Hepatocyte (in vitro differentiated cells): Measurements from ENCODE around the gene STK26. TPM values are rescaled to one million over a fixed set of nuclear protein-coding genes. Genes with fewer than 3 reads are reported as not detected.
"Not testable (repeated sequence)": the region's sequence is repeated elsewhere in the genome, so short reads cannot be mapped to it uniquely, and the experiment has no call there.

Experiments used
- DNase-seq: peaks from one replicate; pipeline ENCODE4 v3.0.0-alpha.2; 2016; ENCODE audit warnings: low spot score
- H2AFZ ChIP-seq: fragments of 200-600 bp; sonication (generic); 2 replicates; pipeline ENCODE4 v1.6.0; 2016; ENCODE audit warnings: antibody characterized with exemption, mild to moderate bottlenecking
- H3K27ac ChIP-seq: fragments of 200-600 bp; sonication (generic); 2 replicates; pipeline ENCODE4 v1.5.1; 2016; ENCODE audit warnings: mild to moderate bottlenecking
- H3K27me3 ChIP-seq: fragments of 200-600 bp; sonication (generic); 2 replicates; pipeline ENCODE4 v1.6.1; 2016
- H3K36me3 ChIP-seq: fragments of 200-600 bp; sonication (generic); replicated peaks from 2 replicates; pipeline ENCODE4 v1.5.1; 2016; ENCODE audit warnings: low read depth; ENCODE audit not compliant: insufficient read depth
- H3K4me1 ChIP-seq: fragments of 200-600 bp; sonication (generic); 2 replicates; pipeline ENCODE4 v1.5.1; 2016; ENCODE audit warnings: mild to moderate bottlenecking, moderate library complexity; ENCODE audit not compliant: insufficient read depth
- H3K4me2 ChIP-seq: fragments of 200-600 bp; sonication (generic); 2 replicates; pipeline ENCODE4 v1.6.0; 2016
- H3K4me3 ChIP-seq: fragments of 200-600 bp; sonication (generic); 2 replicates; pipeline ENCODE4 v1.5.1; 2016; ENCODE audit warnings: mild to moderate bottlenecking
- H3K79me2 ChIP-seq: fragments of 200-600 bp; sonication (generic); 2 replicates; pipeline ENCODE4 v1.6.0; 2017; ENCODE audit warnings: mild to moderate bottlenecking
- H3K9me2 ChIP-seq: fragments of 200-600 bp; sonication (generic); replicated peaks from 2 replicates; pipeline ENCODE4 v1.6.0; 2017; ENCODE audit warnings: mild to moderate bottlenecking; ENCODE audit not compliant: insufficient read depth
- H3K9me3 ChIP-seq: fragments of 200-600 bp; sonication (generic); 2 replicates; pipeline ENCODE4 v1.5.1; 2016; ENCODE audit warnings: low read depth, mild to moderate bottlenecking
- H4K20me1 ChIP-seq: fragments of 200-600 bp; sonication (generic); 2 replicates; pipeline ENCODE4 v1.6.0; 2016; ENCODE audit warnings: mild to moderate bottlenecking; ENCODE audit not compliant: insufficient read depth, poor library complexity, severe bottlenecking
- CTCF ChIP-seq: fragments of 200-600 bp; sonication (generic); IDR thresholded peaks from 2 replicates; pipeline ENCODE4 v1.5.1; 2016; ENCODE audit warnings: antibody characterized with exemption, mild to moderate bottlenecking; ENCODE audit not compliant: poor library complexity
- EZH2 ChIP-seq: fragments of 200-600 bp; sonication (generic); IDR thresholded peaks from 2 replicates; pipeline ENCODE4 v1.6.1; 2016; ENCODE audit warnings: antibody characterized with exemption, mild to moderate bottlenecking, borderline replicate concordance
- EZH2phosphoT487 ChIP-seq: fragments of 200-600 bp; sonication (generic); IDR thresholded peaks from one replicate; pipeline ENCODE4 v1.6.1; 2018; ENCODE audit warnings: antibody characterized with exemption, mild to moderate bottlenecking, low read depth, moderate library complexity; ENCODE audit not compliant: unreplicated experiment, severe bottlenecking
- WGBS: methylation state at CpG from one replicate; pipeline ENCODE4 v1.1.6; 2016; ENCODE audit warnings: low lambda C conversion rate; ENCODE audit errors: missing lambda C conversion rate; 5-methylcytosine and 5-hydroxymethylcytosine counted together
- polyA plus RNA-seq: library from polyadenylated mRNA; unstranded; fragments of >200 nt; fragmentation: Nextera tagmentation; extraction: Ambion mirVana; gene quantifications from 2 replicates; pipeline ENCODE4 v1.2.1, GENCODE V29; 2016
- total RNA-seq: library from RNA; depleted of rRNA; stranded (reverse); fragments of >200 nt; gene quantifications from 2 replicates; pipeline ENCODE4 v1.2.3, GENCODE V29; 2014

The STK26 gene
- total and polyA plus RNA-seq, 2 experiments from 2014 or later: 25.2 to 48.0 TPM

- Histone ChIP-seq H3K27me3 (no peaks in the 10 kb centered on the region), H2AFZ (no peak overlapping the region), H4K20me1 (no peaks in the 10 kb centered on the region), H3K4me3 (no peak overlapping the region), H3K36me3 (no peaks in the 10 kb centered on the region), H3K4me2 (no peak overlapping the region), H3K9me2 (no peaks in the 10 kb centered on the region), H3K27ac (no peak overlapping the region), H3K79me2 (peaks cover 5% of the 10 kb centered on the region), H3K4me1 (no peaks in the 10 kb centered on the region), H3K9me3 (no peaks in the 10 kb centered on the region)
- TF ChIP-seq EZH2: no peak
- TF ChIP-seq EZH2phosphoT487: no peak
- TF ChIP-seq CTCF: no peak
- WGBS: 34% methylated on average over 2 of the region's 2 CpGs
- DNase-seq: no peak
Observed at GRCh38 chrX:132045456-132045855, 22.4 kb downstream of the STK26 start.

DNA sequence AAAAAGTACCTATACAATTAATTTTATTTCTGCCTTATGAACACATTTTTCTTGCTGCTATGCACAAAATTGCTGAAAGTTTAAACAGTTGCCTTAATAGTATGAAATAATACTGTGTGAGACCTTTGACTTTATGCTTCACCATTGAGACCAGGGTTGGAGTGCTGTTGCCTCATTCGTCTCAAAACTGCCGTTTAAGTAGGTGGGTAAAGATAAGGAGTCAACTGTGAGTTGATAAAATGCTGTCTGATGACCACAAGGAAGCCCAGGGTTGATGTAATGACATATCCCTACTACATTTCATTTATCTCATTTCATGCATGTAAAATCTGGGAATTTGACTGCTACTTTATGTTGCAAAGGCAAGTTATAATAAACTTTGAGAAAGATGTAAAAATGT lies 23.4 kb downstream of the STK26 start:
- Histone ChIP-seq H3K36me3 (no peaks in the 10 kb centered on the region), H3K27ac (no peak overlapping the region), H3K9me2 (no peaks in the 10 kb centered on the region), H3K4me1 (no peaks in the 10 kb centered on the region), H3K4me2 (no peak overlapping the region), H3K4me3 (no peak overlapping the region), H4K20me1 (no peaks in the 10 kb centered on the region), H3K27me3 (no peaks in the 10 kb centered on the region), H3K79me2 (peaks cover 5% of the 10 kb centered on the region), H2AFZ (no peak overlapping the region), H3K9me3 (no peaks in the 10 kb centered on the region)
- TF ChIP-seq EZH2phosphoT487 (no peak), CTCF (no peak), EZH2 (no peak)
- no peak for DNase-seq
- WGBS: 31% methylated on average over 2 of the region's 2 CpGs

GRCh38 chrX:132051778-132052177 lies 28.7 kb downstream of the STK26 start:
- H4K20me1 ChIP-seq, H3K27ac ChIP-seq, H3K4me2 ChIP-seq, H3K9me3 ChIP-seq, H3K79me2 ChIP-seq, H2AFZ ChIP-seq, H3K9me2 ChIP-seq, H3K4me3 ChIP-seq, H3K4me1 ChIP-seq, DNase-seq, H3K27me3 ChIP-seq, H3K36me3 ChIP-seq: not testable (repeated sequence)

DNA sequence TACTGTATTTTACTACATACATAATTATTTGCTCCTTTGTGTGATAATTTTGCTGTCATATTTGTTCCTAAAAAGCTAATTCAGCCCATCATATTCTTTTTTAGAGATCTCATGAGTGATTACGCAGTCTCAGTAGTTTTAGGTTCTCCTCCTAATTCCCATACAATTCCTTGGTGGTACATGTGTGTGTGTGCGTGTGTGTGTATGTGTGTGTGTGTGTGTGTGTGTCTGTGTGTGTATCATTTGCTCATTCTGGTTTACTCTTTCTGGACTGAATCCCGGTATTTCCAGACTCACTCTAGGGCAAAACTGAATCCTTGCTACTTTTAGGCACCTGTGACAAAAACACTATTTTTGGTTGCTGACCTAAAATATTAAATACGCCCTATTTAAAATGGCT lies 34.9 kb downstream of the STK26 start:
- no peak overlapping the region for H3K27ac ChIP-seq
- DNase-seq: no peak
- H3K79me2 ChIP-seq: no peaks in the 10 kb centered on the region
- WGBS: 88% methylated on average over 4 of the region's 4 CpGs
- H3K36me3 ChIP-seq: no peaks in the 10 kb centered on the region
- H3K4me1 ChIP-seq: no peaks in the 10 kb centered on the region
- H3K4me2 ChIP-seq: no peak overlapping the region
- no peaks in the 10 kb centered on the region for H4K20me1 ChIP-seq
- no peaks in the 10 kb centered on the region for H3K9me3 ChIP-seq
- H3K4me3 ChIP-seq: no peak overlapping the region
- H3K9me2 ChIP-seq: no peaks in the 10 kb centered on the region
- no peak for TF ChIP-seq EZH2
- no peak for TF ChIP-seq EZH2phosphoT487
- TF ChIP-seq CTCF: no peak
- H3K27me3 ChIP-seq: no peaks in the 10 kb centered on the region
- no peak overlapping the region for H2AFZ ChIP-seq
